Tibial artery (tissue), 4 donors: ENCODE results near the gene CCR5.

Experiments
- DNase-seq, 2 donors: peaks; one replicate each; pipeline ENCODE4 v3.0.0-alpha.2; 2019
- H3K27ac ChIP-seq, 2 donors: fragments of 200-600 bp; sonication (generic) in 1 of 2; 1 replicate in 1 of 2; 2 replicates in 1 of 2; pipeline ENCODE4 v1.5.1; 2018 to 2019; ENCODE audit warnings: mild to moderate bottlenecking in 1 of 2
- H3K27me3 ChIP-seq, 2 donors: fragments of 200-600 bp; sonication (generic) in 1 of 2; one replicate each; pipeline versions ENCODE4 v1.5.1 to v1.6.0; 2016 to 2019
- H3K36me3 ChIP-seq, 3 donors: fragments of 200-600 bp; sonication (generic) in 2 of 3; one replicate each; pipeline ENCODE4 v1.5.1; 2016 to 2019; ENCODE audit warnings: mild to moderate bottlenecking in 2 of 3
- H3K4me1 ChIP-seq, 4 donors: fragments of 200-600 bp; sonication (generic) in 2 of 4; 1 replicate in 3 of 4; 2 replicates in 1 of 4; pipeline ENCODE4 v1.5.1; 2016 to 2019
- H3K4me3 ChIP-seq, 2 donors: fragments of 200-600 bp; sonication (generic) in 1 of 2; 1 replicate in 1 of 2; 2 replicates in 1 of 2; pipeline ENCODE4 v1.5.1; 2018 to 2019; ENCODE audit warnings: mild to moderate bottlenecking in 2 of 2
- H3K9me3 ChIP-seq, 3 donors: fragments of 200-600 bp; sonication (generic) in 1 of 3; one replicate each; pipeline ENCODE4 v1.5.1; 2016 to 2019
- CTCF ChIP-seq, 2 experiments: fragments of 200-600 bp in 1 of 2; fragments of 450-650 bp in 1 of 2; IDR thresholded peaks; one replicate each; pipeline ENCODE4 v1.5.1; 2017 to 2019; ENCODE audit warnings: antibody characterized with exemption in 2 of 2, mild to moderate bottlenecking in 1 of 2, moderate library complexity in 1 of 2
- intact Hi-C: fragments of 100-400 bp; cut with DNase I; formaldehyde crosslinking; loops from one replicate; pipeline ENCODE4 v1.15.0; 2023; ENCODE audit warnings: low total_unique reads

Gene CCR5

DNA sequence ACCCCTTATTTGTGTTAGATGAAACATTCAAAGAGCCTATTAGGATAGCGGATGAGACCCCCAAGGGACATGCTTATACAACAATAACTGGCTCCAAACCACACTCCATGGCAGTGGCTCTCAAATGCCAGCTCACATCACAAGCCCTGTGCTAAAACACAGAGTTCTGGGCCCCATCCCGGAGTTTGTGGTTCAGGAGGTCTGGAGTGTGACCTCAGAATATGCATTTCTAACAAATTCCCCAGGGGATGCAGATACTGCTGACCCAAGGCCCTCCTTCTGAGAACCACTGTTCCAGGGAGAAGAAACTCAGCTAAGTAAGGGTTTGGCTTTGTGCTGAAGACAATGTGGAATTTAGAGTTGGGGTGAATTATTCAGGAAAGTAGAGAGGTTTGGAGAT, 39.9 kb downstream of the CCR5 start:
- intact Hi-C loops: no loop called here

GRCh38 chr3:46411271-46411670, 40.5 kb downstream of the CCR5 start:
- Histone ChIP-seq H3K4me3 (no peak overlapping the region), H3K27ac (no peak overlapping the region), H3K27me3 (peaks cover 0 to 2% of the 10 kb centered on the region in 2 donors), H3K4me1 (peaks cover 0 to 6% (median 0%) of the 10 kb centered on the region in 4 donors), H3K36me3 (no peaks in the 10 kb centered on the region), H3K9me3 (no peaks in the 10 kb centered on the region)
- DNase-seq: no peak
- intact Hi-C loops: no loop called here
- no peak for TF ChIP-seq CTCF (IDR thresholded peaks at IDR 0.05)

More for the DNA sequence above, 39.9 kb downstream of the CCR5 start:
- H3K27me3 ChIP-seq: peaks cover 0 to 2% of the 10 kb centered on the region in 2 donors
- TF ChIP-seq CTCF (IDR thresholded peaks at IDR 0.05): no peak
- no peak overlapping the region for H3K4me3 ChIP-seq
- H3K9me3 ChIP-seq: no peaks in the 10 kb centered on the region
- no peak overlapping the region for H3K27ac ChIP-seq
- H3K36me3 ChIP-seq: no peaks in the 10 kb centered on the region
- no peak for DNase-seq
- H3K4me1 ChIP-seq: peaks cover 0 to 10% (median 4%) of the 10 kb centered on the region in 4 donors

DNA sequence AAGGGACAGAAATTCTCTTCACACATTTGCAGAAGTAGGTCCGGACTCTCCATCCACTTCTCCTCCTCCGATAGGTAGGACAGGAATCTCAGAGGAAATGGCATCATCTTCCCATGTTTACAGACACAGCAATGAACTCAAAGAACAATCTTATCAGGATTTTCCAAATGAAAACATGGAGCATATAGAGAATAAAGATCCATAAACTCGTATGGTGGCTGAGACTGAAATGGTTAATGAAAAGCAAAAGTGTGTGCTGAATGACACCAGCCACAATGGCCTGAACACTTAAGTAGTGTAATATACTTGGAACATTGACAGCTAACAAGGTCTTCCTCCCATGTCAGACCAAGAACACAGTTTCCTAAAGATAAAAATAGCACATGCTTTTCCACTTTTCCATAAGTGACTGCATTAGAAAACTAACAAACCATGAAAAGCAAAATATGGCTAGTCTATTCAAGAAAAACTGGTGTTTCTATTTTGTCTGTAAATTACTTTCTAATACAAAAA, 42.1 kb downstream of the CCR5 start:
- DNase-seq: no peak
- H3K36me3 ChIP-seq: no peaks in the 10 kb centered on the region
- intact Hi-C loops: no loop called here
- H3K27ac ChIP-seq: no peak overlapping the region
- H3K9me3 ChIP-seq: no peaks in the 10 kb centered on the region
- H3K27me3 ChIP-seq: peaks cover 0 to under 1% of the 10 kb centered on the region in 2 donors
- no peak overlapping the region for H3K4me3 ChIP-seq
- TF ChIP-seq CTCF (IDR thresholded peaks at IDR 0.05): no peak
- peaks cover 0 to 2% (median 0%) of the 10 kb centered on the region in 4 donors for H3K4me1 ChIP-seq

DNA sequence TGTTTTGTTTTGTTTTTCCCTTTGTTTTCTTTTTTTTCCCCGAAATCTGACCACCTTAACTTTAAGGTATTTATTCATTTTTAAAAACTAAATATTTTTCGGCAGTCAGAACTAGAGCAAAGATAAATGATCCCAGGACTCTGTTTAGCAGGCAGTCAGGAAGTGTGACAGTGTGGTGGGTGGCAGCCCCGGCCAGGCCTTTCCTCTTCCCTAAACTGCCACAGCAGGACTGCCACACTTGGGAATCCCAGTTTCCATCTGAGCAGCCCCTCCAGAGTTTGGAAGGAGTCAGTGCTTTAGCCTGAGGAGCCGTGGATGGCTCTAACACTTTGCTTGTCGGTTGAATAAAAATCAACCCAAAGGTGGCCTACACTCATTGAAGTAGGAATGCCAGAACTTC, 43.2 kb downstream of the CCR5 start:
- DNase-seq: no peak
- Histone ChIP-seq H3K27ac (no peak overlapping the region), H3K27me3 (no peaks in the 10 kb centered on the region), H3K4me3 (no peak overlapping the region), H3K9me3 (no peaks in the 10 kb centered on the region), H3K36me3 (no peaks in the 10 kb centered on the region), H3K4me1 (no peaks in the 10 kb centered on the region)
- TF ChIP-seq CTCF (IDR thresholded peaks at IDR 0.05): no peak
- intact Hi-C loops: no loop called here

- Histone ChIP-seq H3K27ac (no peak overlapping the region), H3K4me1 (no peaks in the 10 kb centered on the region), H3K9me3 (no peaks in the 10 kb centered on the region), H3K4me3 (no peak overlapping the region), H3K36me3 (no peaks in the 10 kb centered on the region), H3K27me3 (no peaks in the 10 kb centered on the region)
- intact Hi-C loops: no loop called here
- no peak for DNase-seq
- TF ChIP-seq CTCF (IDR thresholded peaks at IDR 0.05): no peak
These were observed 44.0 kb downstream of the CCR5 start for GRCh38 chr3:46414739-46415138.
